NCI-H1105 treated with DMSO at 0.1 percent for 48 hours (cell line): Measurements from ENCODE around the gene GTF2A1.
A peak's percentile ranks its signal among the peaks of the same experiment; 100 is the strongest.

Source experiments
- DNase-seq: peaks from one replicate; lab custom pipeline; 2025; lab: John Stamatoyannopoulos, UW

Gene GTF2A1

DNA sequence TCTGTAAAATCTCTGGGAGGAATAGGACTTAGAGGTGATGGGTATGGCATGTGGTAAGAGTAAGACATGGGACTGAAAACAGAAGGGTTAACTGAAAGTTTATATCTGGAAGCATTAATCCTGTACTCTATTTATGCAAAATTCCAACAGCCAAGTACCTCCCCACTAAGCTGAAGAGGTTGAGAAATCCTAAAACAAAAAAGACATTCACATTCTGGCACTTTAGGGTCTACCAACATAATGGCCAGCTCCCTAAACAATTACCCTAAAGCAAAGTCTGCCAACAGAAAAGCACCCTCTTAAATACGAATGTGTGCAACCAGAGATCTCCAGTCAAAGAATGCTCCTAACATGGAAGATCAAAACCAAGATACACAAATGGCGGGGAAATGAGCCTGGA, 87.4 kb downstream of the GTF2A1 start:
- DNase-seq = no peak

DNA sequence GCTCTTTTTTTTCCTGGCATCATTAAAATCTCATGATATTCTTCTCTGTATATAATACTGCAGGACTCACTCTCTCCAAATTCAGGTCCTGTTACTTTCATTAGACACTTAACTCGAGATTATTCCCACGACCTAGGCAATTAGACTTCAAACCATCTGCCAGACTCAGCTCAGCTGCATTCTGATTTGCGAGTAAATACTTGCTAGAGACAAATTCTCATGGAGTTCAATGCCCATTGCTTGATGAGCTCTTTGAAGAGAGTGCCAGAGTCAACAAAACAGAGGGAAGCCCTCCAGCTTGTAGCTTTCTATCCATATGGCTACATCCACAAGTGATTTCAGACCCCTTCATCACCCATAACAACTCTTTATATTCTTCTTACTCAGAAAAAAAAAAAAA, 88.3 kb downstream of the GTF2A1 start:
- DNase-seq = peak; percentile 98

DNA sequence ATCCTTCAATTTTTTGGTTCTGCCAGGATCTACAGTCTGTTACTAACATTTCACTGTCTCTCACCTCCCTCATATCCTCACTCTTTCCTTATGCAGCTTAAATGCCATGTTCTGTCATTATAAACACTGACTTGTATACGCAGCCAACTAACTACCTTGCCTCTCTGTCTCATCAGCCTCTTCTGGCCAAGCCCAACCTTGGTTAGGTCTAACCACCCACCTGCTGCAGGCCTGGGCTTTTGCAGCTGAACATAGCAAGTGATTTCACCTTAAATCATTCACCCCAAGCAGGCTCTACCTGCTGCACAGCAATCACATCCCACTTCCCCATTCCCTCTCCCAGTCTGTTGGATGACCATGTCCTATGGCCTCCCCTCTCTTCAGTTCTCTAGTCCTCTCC, 91.5 kb downstream of the GTF2A1 start:
- no peak for DNase-seq

DNA sequence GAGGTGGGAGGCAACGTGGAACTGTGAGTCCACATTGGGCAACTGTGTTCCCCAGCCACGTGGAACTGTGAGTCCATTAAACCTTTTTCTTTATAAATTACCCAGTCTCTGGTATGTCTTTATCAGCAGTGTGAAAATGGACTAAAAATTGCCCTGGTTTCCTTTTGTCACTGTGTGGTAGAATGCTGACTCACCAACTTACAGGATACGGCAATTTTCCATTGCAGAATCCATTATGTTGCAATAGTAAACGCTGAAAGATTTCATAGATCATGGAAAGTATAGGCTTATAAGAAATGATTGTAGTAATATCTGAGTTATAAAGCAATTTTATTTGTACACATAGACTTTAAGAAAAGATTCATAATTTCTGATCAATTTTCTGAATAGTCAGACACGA, 93.0 kb downstream of the GTF2A1 start:
- no peak for DNase-seq

DNA sequence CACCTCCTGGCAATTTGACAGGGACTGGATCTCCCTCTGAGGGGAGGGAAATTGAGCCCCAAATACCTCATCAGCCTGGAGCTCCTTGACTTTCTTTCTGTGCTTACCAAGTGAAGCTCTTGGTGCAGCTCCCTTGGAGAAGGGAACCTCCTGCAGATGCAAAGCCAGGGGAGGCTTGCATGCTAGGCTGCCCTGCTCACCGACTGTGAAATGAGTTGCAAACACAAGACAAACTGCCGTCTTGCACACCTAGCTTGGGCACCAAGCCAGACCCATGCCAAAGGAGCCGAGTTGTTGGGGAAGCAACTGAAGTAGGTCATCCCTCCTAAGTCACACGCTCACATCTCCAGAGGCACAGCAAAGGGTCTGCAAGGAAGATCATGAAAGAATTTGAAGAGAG, 95.2 kb downstream of the GTF2A1 start:
- DNase-seq = no peak
